H54 (cell line): ENCODE results near the gene SYNDIG1.
A peak's percentile ranks its signal among the peaks of the same experiment; 100 is the strongest.

ENCODE experiments used
- DNase-seq: peaks from one replicate; pipeline ENCODE4 v3.0.0; 2011; ENCODE audit warnings: low spot score, mixed read lengths; ENCODE audit not compliant: insufficient read length
- FAIRE-seq: peaks from 3 replicates; lab custom pipeline; 2011; peaks lifted over from hg19 to GRCh38; lab: Jason Lieb, UNC
- POLR2A ChIP-seq: IDR thresholded peaks from 2 replicates; pipeline ENCODE4 v1.6.1; 2011; ENCODE audit warnings: low read depth, mild to moderate bottlenecking, low read length

Gene SYNDIG1

GRCh38 chr20:24632581-24632980, 163.2 kb downstream of the SYNDIG1 start:
- TF ChIP-seq POLR2A = no peak
- DNase-seq (no peak), FAIRE-seq (no peak)

GRCh38 chr20:24633026-24633425, 163.6 kb downstream of the SYNDIG1 start:
- no peak for DNase-seq
- TF ChIP-seq POLR2A = no peak
- FAIRE-seq = no peak

- DNase-seq (no peak), FAIRE-seq (no peak)
- TF ChIP-seq POLR2A = no peak
Observed at GRCh38 chr20:24633521-24633920, 164.1 kb downstream of the SYNDIG1 start.

GRCh38 chr20:24634855-24635254, 165.4 kb downstream of the SYNDIG1 start:
- no peak for TF ChIP-seq POLR2A
- peak; percentile 15 for FAIRE-seq
- DNase-seq = peak; percentile 94

- DNase-seq (no peak), FAIRE-seq (no peak)
- TF ChIP-seq POLR2A = no peak
Observed at GRCh38 chr20:24636626-24637025, 167.2 kb downstream of the SYNDIG1 start.

GRCh38 chr20:24637087-24637486, 167.7 kb downstream of the SYNDIG1 start:
- DNase-seq = no peak
- FAIRE-seq = no peak
- no peak for TF ChIP-seq POLR2A

- no peak for FAIRE-seq
- TF ChIP-seq POLR2A = no peak
Observed at GRCh38 chr20:24637941-24638340, 168.5 kb downstream of the SYNDIG1 start.

GRCh38 chr20:24638591-24639548, 169.4 kb downstream of the SYNDIG1 start:
- no peak for FAIRE-seq
- TF ChIP-seq POLR2A = no peak
- no peak for DNase-seq

More at GRCh38 chr20:24637941-24638340, 168.5 kb downstream of the SYNDIG1 start:
- DNase-seq = no peak

- TF ChIP-seq POLR2A = no peak
- FAIRE-seq = no peak
- no peak for DNase-seq
Observed at GRCh38 chr20:24640276-24640675, 170.8 kb downstream of the SYNDIG1 start.

- no peak for DNase-seq
- no peak for TF ChIP-seq POLR2A
- FAIRE-seq = no peak
Observed at GRCh38 chr20:24640686-24641085, 171.3 kb downstream of the SYNDIG1 start.

GRCh38 chr20:24643731-24644626, 174.6 kb downstream of the SYNDIG1 start:
- TF ChIP-seq POLR2A = no peak
- DNase-seq = no peak
- no peak for FAIRE-seq

GRCh38 chr20:24646321-24646720, 176.9 kb downstream of the SYNDIG1 start:
- no peak for TF ChIP-seq POLR2A
- DNase-seq = no peak
- no peak for FAIRE-seq

GRCh38 chr20:24647713-24648112, 178.3 kb downstream of the SYNDIG1 start:
- FAIRE-seq (no peak), DNase-seq (no peak)
- TF ChIP-seq POLR2A = no peak

- FAIRE-seq (no peak), DNase-seq (no peak)
- no peak for TF ChIP-seq POLR2A
Observed at GRCh38 chr20:24648481-24648880, 179.1 kb downstream of the SYNDIG1 start.
